ENCODE data around the gene CCDC188. TPM values are rescaled to one million over a fixed set of nuclear protein-coding genes. Genes with fewer than 3 reads are reported as not detected.

Gene CCDC188
- total RNA-seq, 1 experiment from 2014 or later = not detected

DNA sequence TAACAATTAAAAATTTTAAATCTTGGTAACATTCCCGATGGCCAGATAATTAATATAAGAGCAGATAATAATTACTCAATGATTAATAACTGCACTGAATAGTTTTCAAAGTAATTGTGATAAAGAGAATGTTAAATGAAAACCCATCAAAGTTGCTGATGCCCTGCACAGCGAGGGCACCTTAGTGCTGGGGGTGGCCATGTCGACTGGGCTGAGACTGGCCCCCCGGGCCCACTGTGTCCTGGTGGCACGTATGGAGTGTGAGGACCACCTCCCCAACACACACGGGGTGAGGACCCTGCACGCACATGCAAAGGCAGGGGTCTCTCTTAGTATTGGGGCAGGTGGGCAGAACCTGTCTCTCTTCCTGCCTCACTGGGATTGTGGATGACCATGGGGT is 15.1 kb upstream of the CCDC188 start:
- H3K4ac ChIP-seq (ENCODE audit: low read depth, low read length) = no peak overlapping the region
- no peak overlapping the region for H3K27ac ChIP-seq (ENCODE audit: insufficient read length, low read depth, low read length)
- H3T11ph ChIP-seq (ENCODE audit: low read length) = no peak overlapping the region
- no peak overlapping the region for H3K9ac ChIP-seq (ENCODE audit: extremely low read depth, insufficient read length, low read length)
- H4K20me1 ChIP-seq (ENCODE audit: control insufficient read depth, insufficient read depth, insufficient read length) = no peaks in the 10 kb centered on the region
- Mint-ChIP-seq H3K4me1 (no peaks in the 10 kb centered on the region), H3K4me3 (no peak overlapping the region), H3K27me3 (ENCODE audit: low read depth) (no peaks in the 10 kb centered on the region), H3K9me3 (peaks cover 6 to 17% of the 10 kb centered on the region in 2 experiments; a peak in 4 of 5 replicates), H3K36me3 (ENCODE audit: insufficient read depth in 1 of 3, low read depth in 3 of 3) (peaks cover 0 to 7% (median 0%) of the 10 kb centered on the region in 3 experiments; a peak in 2 of 7 replicates), H3K27ac (no peak overlapping the region)
- no peaks in the 10 kb centered on the region for H3K27me3 ChIP-seq (ENCODE audit: insufficient read depth, low read length)
- no peaks in the 10 kb centered on the region for H3K23me2 ChIP-seq (ENCODE audit: insufficient read length, low read depth, low read length, poor library complexity, severe bottlenecking)
- DNase-seq = no peak
- no peak overlapping the region for H2BK12ac ChIP-seq (ENCODE audit: insufficient read length, low read depth, low read length)
- TF ChIP-seq, protein P1, sequence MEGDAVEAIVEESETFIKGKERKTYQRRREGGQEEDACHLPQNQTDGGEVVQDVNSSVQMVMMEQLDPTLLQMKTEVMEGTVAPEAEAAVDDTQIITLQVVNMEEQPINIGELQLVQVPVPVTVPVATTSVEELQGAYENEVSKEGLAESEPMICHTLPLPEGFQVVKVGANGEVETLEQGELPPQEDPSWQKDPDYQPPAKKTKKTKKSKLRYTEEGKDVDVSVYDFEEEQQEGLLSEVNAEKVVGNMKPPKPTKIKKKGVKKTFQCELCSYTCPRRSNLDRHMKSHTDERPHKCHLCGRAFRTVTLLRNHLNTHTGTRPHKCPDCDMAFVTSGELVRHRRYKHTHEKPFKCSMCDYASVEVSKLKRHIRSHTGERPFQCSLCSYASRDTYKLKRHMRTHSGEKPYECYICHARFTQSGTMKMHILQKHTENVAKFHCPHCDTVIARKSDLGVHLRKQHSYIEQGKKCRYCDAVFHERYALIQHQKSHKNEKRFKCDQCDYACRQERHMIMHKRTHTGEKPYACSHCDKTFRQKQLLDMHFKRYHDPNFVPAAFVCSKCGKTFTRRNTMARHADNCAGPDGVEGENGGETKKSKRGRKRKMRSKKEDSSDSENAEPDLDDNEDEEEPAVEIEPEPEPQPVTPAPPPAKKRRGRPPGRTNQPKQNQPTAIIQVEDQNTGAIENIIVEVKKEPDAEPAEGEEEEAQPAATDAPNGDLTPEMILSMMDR (conservative IDR thresholded peaks at IDR 0.05) = no peak
- no peak overlapping the region for H3K4me2 ChIP-seq (ENCODE audit: insufficient read depth, insufficient read length, low read length)
- H2BK15ac ChIP-seq (ENCODE audit: low read depth, low read length) = no peak overlapping the region
- WGBS (ENCODE audit: extremely low coverage, insufficient read length, low lambda C conversion rate) = no CpG with 5 or more reads among the region's 7 CpGs
- no peak overlapping the region for H3K18ac ChIP-seq (ENCODE audit: insufficient read length, low read depth, low read length)
- no peak overlapping the region for H3K23ac ChIP-seq (ENCODE audit: insufficient read length, low read depth, low read length)
- H3K56ac ChIP-seq (ENCODE audit: insufficient read length, low read depth, low read length) = no peak overlapping the region
- H3K79me2 ChIP-seq (ENCODE audit: insufficient read depth, low read length) = no peaks in the 10 kb centered on the region
- no peak overlapping the region for H2BK120ac ChIP-seq (ENCODE audit: low read depth, low read length, poor library complexity, severe bottlenecking)
- H4K8ac ChIP-seq (replicated peaks; ENCODE audit: insufficient read length, low read depth, low read length) = no peak overlapping the region
- H4K5ac ChIP-seq (ENCODE audit: insufficient read length, low read depth, low read length) = no peak overlapping the region
- no peak overlapping the region for H2AFZ ChIP-seq (ENCODE audit: low read length)
- H4K91ac ChIP-seq (ENCODE audit: insufficient read length, low read depth, low read length) = no peak overlapping the region
- no peaks in the 10 kb centered on the region for H3K9me3 ChIP-seq (ENCODE audit: control insufficient read depth, low read depth, low read length)
- no peak overlapping the region for H3K14ac ChIP-seq (ENCODE audit: insufficient read depth, low read length)
- no peak overlapping the region for H2BK20ac ChIP-seq (ENCODE audit: low read depth, low read length, poor library complexity, severe bottlenecking)
- H2AK5ac ChIP-seq (ENCODE audit: insufficient read length, low read length) = no peak overlapping the region
- no peak overlapping the region for H2BK5ac ChIP-seq (ENCODE audit: insufficient read length, low read length)
- H3K4me1 ChIP-seq (ENCODE audit: insufficient read depth, low read length) = no peaks in the 10 kb centered on the region
- no peaks in the 10 kb centered on the region for H3K79me1 ChIP-seq (ENCODE audit: insufficient read depth, low read depth, low read length, poor library complexity, severe bottlenecking)

Measured in H9 (cell line).